Erythroblast (primary cell): ENCODE results near the gene IQCF2.

Experiments used
- GATA1 ChIP-seq: IDR thresholded peaks from 2 replicates; pipeline ENCODE4 v1.6.1; 2011; ENCODE audit warnings: low read depth, mild to moderate bottlenecking, control low read depth, low read length, moderate library complexity
- POLR2A ChIP-seq: IDR thresholded peaks from 2 replicates; pipeline ENCODE4 v1.6.1; 2011; ENCODE audit warnings: mild to moderate bottlenecking, low read length

GRCh38 chr3:51862886-51863285 is 1.5 kb downstream of the IQCF2 start:
- TF ChIP-seq POLR2A (no peak), GATA1 (no peak)
